Vagina (tissue), 2 donors: Measurements from ENCODE around the gene STIM1. TPM values are rescaled to one million over a fixed set of nuclear protein-coding genes. Genes with fewer than 3 reads are reported as not detected.
"Not testable (repeated sequence)": the region's sequence is repeated elsewhere in the genome, so short reads cannot be mapped to it uniquely, and the experiment has no call there.

Experiments
- DNase-seq, 2 donors: peaks; one replicate each; pipeline ENCODE4 v3.0.0-alpha.2; 2017; ENCODE audit errors: extremely low spot score in 2 of 2
- H3K27ac ChIP-seq: fragments of 200-600 bp; sonication (generic); one replicate; pipeline ENCODE4 v1.5.1; 2019
- H3K27me3 ChIP-seq: fragments of 200-600 bp; sonication (generic); one replicate; pipeline ENCODE4 v1.5.1; 2019
- H3K36me3 ChIP-seq, 2 donors: fragments of 200-600 bp; sonication (generic); one replicate each; pipeline ENCODE4 v1.5.1; 2017 to 2019
- H3K4me1 ChIP-seq: fragments of 200-600 bp; sonication (generic); one replicate; pipeline ENCODE4 v1.5.1; 2019
- H3K4me3 ChIP-seq, 2 donors: fragments of 200-600 bp; sonication (generic); 1 replicate in 1 of 2; 2 replicates in 1 of 2; pipeline ENCODE4 v1.5.1; 2016 to 2019
- H3K9me3 ChIP-seq: fragments of 200-600 bp; sonication (generic); one replicate; pipeline ENCODE4 v1.5.1; 2019
- CTCF ChIP-seq, 3 experiments: fragments of 450-650 bp in 2 of 3; fragments of 200-600 bp in 1 of 3; sonication (generic) in 1 of 3; IDR thresholded peaks; one replicate each; pipeline ENCODE4 v1.5.1; 2017 to 2019; ENCODE audit warnings: antibody characterized with exemption in 3 of 3, mild to moderate bottlenecking in 2 of 3, moderate library complexity in 2 of 3
- POLR2A ChIP-seq, 2 donors: fragments of 450-650 bp; IDR thresholded peaks; one replicate each; pipeline ENCODE4 v1.6.1; 2017; ENCODE audit warnings: antibody characterized with exemption in 2 of 2, mild to moderate bottlenecking in 2 of 2, moderate library complexity in 2 of 2
- POLR2AphosphoS5 ChIP-seq, 2 donors: sonication (generic); formaldehyde crosslinking; IDR thresholded peaks; one replicate each; pipeline ENCODE4 v1.9.0; 2017; ENCODE audit warnings: antibody characterized with exemption in 2 of 2, mild to moderate bottlenecking in 2 of 2, low read depth in 1 of 2; ENCODE audit not compliant: insufficient read depth in 1 of 2
- intact Hi-C: fragments of 100-400 bp; cut with DNase I; formaldehyde crosslinking; loops from one replicate; pipeline ENCODE4 v1.15.1; 2023
- total RNA-seq: library from RNA; depleted of rRNA; stranded (reverse); fragments of >200 nt; gene quantifications from one replicate; pipeline ENCODE4 v1.2.3, GENCODE V29; 2016

Gene STIM1
- total RNA-seq, 1 donor from 2014 or later = 68.8 TPM

DNA sequence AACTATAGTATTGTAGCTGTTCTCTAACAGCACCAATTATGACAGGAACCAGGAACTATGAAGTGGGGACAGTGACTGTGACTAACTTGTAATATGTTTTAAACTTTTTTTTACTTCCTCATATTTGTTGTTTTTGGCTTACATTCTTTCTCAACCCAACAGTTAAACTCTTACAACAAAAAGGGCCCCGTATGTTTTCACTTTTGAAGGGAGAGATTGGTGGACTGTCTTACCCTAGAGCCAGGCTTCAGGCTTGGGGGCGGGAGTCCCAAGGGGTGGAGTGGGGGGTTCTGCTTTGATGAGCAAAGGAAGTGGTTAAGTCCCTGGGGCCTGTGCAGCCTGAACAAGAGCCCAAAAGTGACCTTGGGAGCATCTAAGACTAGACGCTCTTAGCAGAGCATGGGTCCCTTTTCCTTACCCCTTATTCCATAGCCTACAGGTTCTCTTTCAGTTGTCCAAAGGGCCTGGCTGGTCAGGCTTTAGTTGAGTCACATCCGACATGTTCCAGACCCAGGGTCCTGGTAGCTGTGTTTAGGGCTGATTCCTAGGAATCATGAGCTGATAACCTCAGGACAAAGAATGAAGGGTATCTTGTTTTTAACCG, 38.8 kb downstream of the STIM1 start:
- DNase-seq = no peak
- H3K4me3 ChIP-seq = no peak overlapping the region
- H3K4me1 ChIP-seq = peaks cover 29% of the 10 kb centered on the region
- no peak for TF ChIP-seq POLR2A (IDR thresholded peaks at IDR 0.05)
- no peak for TF ChIP-seq POLR2AphosphoS5 (IDR thresholded peaks at IDR 0.05; ENCODE audit: insufficient read depth in 1 of 2, low read depth in 1 of 2)
- no peak for TF ChIP-seq CTCF (IDR thresholded peaks at IDR 0.05)
- intact Hi-C loops = no loop called here
- no peaks in the 10 kb centered on the region for H3K27me3 ChIP-seq
- no peaks in the 10 kb centered on the region for H3K36me3 ChIP-seq
- H3K27ac ChIP-seq = no peak overlapping the region
- H3K9me3 ChIP-seq = no peaks in the 10 kb centered on the region

- DNase-seq = no peak
- TF ChIP-seq POLR2AphosphoS5 (IDR thresholded peaks at IDR 0.05; ENCODE audit: insufficient read depth in 1 of 2, low read depth in 1 of 2) = no peak
- TF ChIP-seq POLR2A (IDR thresholded peaks at IDR 0.05) = no peak
- no peak for TF ChIP-seq CTCF (IDR thresholded peaks at IDR 0.05)
- intact Hi-C loops = no loop called here
- no peak overlapping the region for H3K27ac ChIP-seq
- no peaks in the 10 kb centered on the region for H3K36me3 ChIP-seq
- H3K27me3 ChIP-seq = no peaks in the 10 kb centered on the region
- H3K4me3 ChIP-seq = no peak overlapping the region
- no peaks in the 10 kb centered on the region for H3K9me3 ChIP-seq
- peaks cover 32% of the 10 kb centered on the region for H3K4me1 ChIP-seq
Measured at GRCh38 chr11:3896644-3897043, 41.2 kb downstream of the STIM1 start.

- H3K4me3 ChIP-seq, H3K27me3 ChIP-seq, H3K36me3 ChIP-seq, DNase-seq, H3K9me3 ChIP-seq, intact Hi-C loops, H3K27ac ChIP-seq: not testable (repeated sequence)
- H3K4me1 ChIP-seq = peaks cover 50% of the 10 kb centered on the region
Measured at GRCh38 chr11:3900230-3900629, 44.8 kb downstream of the STIM1 start.

GRCh38 chr11:3901249-3902025, 46.0 kb downstream of the STIM1 start:
- Histone ChIP-seq H3K27ac (no peak overlapping the region), H3K4me1 (peaks cover 58% of the 10 kb centered on the region), H3K27me3 (no peaks in the 10 kb centered on the region), H3K36me3 (no peaks in the 10 kb centered on the region), H3K4me3 (no peak overlapping the region), H3K9me3 (no peaks in the 10 kb centered on the region)
- intact Hi-C loops = no loop called here
- no peak for DNase-seq
- TF ChIP-seq POLR2AphosphoS5 (IDR thresholded peaks at IDR 0.05; ENCODE audit: insufficient read depth in 1 of 2, low read depth in 1 of 2) (no peak), CTCF (IDR thresholded peaks at IDR 0.05) (no peak), POLR2A (IDR thresholded peaks at IDR 0.05) (no peak)

GRCh38 chr11:3902441-3902840, 47.0 kb downstream of the STIM1 start:
- H3K4me3 ChIP-seq = no peak overlapping the region

More at GRCh38 chr11:3902441-3902840, 47.0 kb downstream of the STIM1 start:
- no peaks in the 10 kb centered on the region for H3K27me3 ChIP-seq
- H3K36me3 ChIP-seq = no peaks in the 10 kb centered on the region
- TF ChIP-seq POLR2AphosphoS5 (IDR thresholded peaks at IDR 0.05; ENCODE audit: insufficient read depth in 1 of 2, low read depth in 1 of 2) = no peak
- no peak for TF ChIP-seq POLR2A (IDR thresholded peaks at IDR 0.05)
- no peak for TF ChIP-seq CTCF (IDR thresholded peaks at IDR 0.05)
- DNase-seq = no peak
- no peak overlapping the region for H3K27ac ChIP-seq
- H3K4me1 ChIP-seq = peaks cover 55% of the 10 kb centered on the region
- H3K9me3 ChIP-seq = no peaks in the 10 kb centered on the region
- intact Hi-C loops = no loop called here
